ENCODE measurements around the gene SEC14L1. TPM values are rescaled to one million over a fixed set of nuclear protein-coding genes. Genes with fewer than 3 reads are reported as not detected.

Gene SEC14L1
- total and polyA plus RNA-seq, 2 of the 8 experiments (the other 6 are each of a cell fraction or from before 2014, with no cell fraction given), result 27.2 to 74.4 TPM

GRCh38 chr17:77118251-77118928 is 22.4 kb upstream of the SEC14L1 start (continued):
- TF ChIP-seq RAD21 (IDR thresholded peaks at IDR 0.05 in 1 of 2, conservative IDR thresholded peaks at IDR 0.05 in 1 of 2; ENCODE audit: low read depth in 2 of 2, low read length in 2 of 2) (no peak), EGR1 (IDR thresholded peaks at IDR 0.05; ENCODE audit: borderline replicate concordance, low read depth, low read length) (no peak), CBX8 (IDR thresholded peaks at IDR 0.05; ENCODE audit: borderline replicate concordance, low read depth, low read length) (no peak), FOSL1 (IDR thresholded peaks at IDR 0.05; ENCODE audit: insufficient read depth, low read depth, low read length) (no peak), CHD2 (IDR thresholded peaks at IDR 0.05; ENCODE audit: low read length) (no peak), KDM1A (IDR thresholded peaks at IDR 0.05; ENCODE audit: borderline replicate concordance, low read length) (no peak)
